Esophagus (tissue), 2 donors: ENCODE measurements around the gene TESK2. TPM values are rescaled to one million over a fixed set of nuclear protein-coding genes. Genes with fewer than 3 reads are reported as not detected.
A peak's percentile ranks its signal among the peaks of the same experiment; 100 is the strongest.

Source experiments
- H3K27ac ChIP-seq, 2 donors: one replicate each; pipeline ENCODE4 v1.5.1; 2013; ENCODE audit warnings: low read depth in 2 of 2, mild to moderate bottlenecking in 2 of 2, inconsistent platforms in 1 of 2, low read length in 1 of 2, moderate library complexity in 1 of 2
- H3K27me3 ChIP-seq, 2 donors: one replicate each; pipeline ENCODE4 v1.6.1; 2013; ENCODE audit warnings: low read length in 2 of 2, control low read depth in 1 of 2, mild to moderate bottlenecking in 1 of 2; ENCODE audit not compliant: insufficient read depth in 2 of 2, control insufficient read depth in 1 of 2
- H3K36me3 ChIP-seq, 2 donors: one replicate each; pipeline ENCODE4 v1.6.1; 2013; ENCODE audit warnings: low read length in 1 of 2; ENCODE audit not compliant: control insufficient read depth in 2 of 2, insufficient read depth in 2 of 2
- H3K4me1 ChIP-seq, 2 donors: one replicate each; pipeline ENCODE4 v1.6.1; 2013; ENCODE audit warnings: low read length in 1 of 2; ENCODE audit not compliant: control insufficient read depth in 2 of 2, insufficient read depth in 2 of 2
- H3K4me3 ChIP-seq, 2 donors: one replicate each; pipeline ENCODE4 v1.5.1; 2013; ENCODE audit warnings: low read length in 2 of 2, mild to moderate bottlenecking in 2 of 2, low read depth in 1 of 2, moderate library complexity in 1 of 2
- H3K9me3 ChIP-seq, 2 donors: one replicate each; pipeline ENCODE4 v1.6.1; 2013; ENCODE audit warnings: mild to moderate bottlenecking in 2 of 2, low read depth in 1 of 2, low read length in 1 of 2, moderate library complexity in 1 of 2; ENCODE audit not compliant: control insufficient read depth in 2 of 2, insufficient read depth in 1 of 2
- WGBS, 2 donors: extraction: QIAGEN DNeasy Blood & Tissue Kit; methylation state at CpG; one replicate each; pipeline ENCODE4 v1.1.7; 2013; 5-methylcytosine and 5-hydroxymethylcytosine counted together
- polyA plus RNA-seq, 2 donors: library from polyadenylated mRNA; stranded (reverse); fragments of 200-250 nt; gene quantifications; one replicate each; pipeline ENCODE4 v1.2.3, GENCODE V29; 2013
- donor health status: healthy with polysubstance abuse.
- donor health status: Bipolar disorder and iron deficiency.

Gene TESK2
- polyA plus RNA-seq, 2 donors, result 4.0 to 4.3 TPM

GRCh38 chr1:45430490-45430889 is 60.5 kb downstream of the TESK2 start:
- Histone ChIP-seq H3K36me3 (no peaks in the 10 kb centered on the region), H3K27me3 (no peaks in the 10 kb centered on the region), H3K27ac (no peak overlapping the region), H3K4me1 (no peaks in the 10 kb centered on the region), H3K9me3 (no peaks in the 10 kb centered on the region), H3K4me3 (no peak overlapping the region)
- WGBS, 2 donors, result 92 to 95% methylated on average over 5 of the region's 5 CpGs

GRCh38 chr1:45429561-45430159 is 61.3 kb downstream of the TESK2 start:
- Histone ChIP-seq H3K9me3 (no peaks in the 10 kb centered on the region), H3K4me1 (no peaks in the 10 kb centered on the region), H3K27me3 (no peaks in the 10 kb centered on the region), H3K36me3 (no peaks in the 10 kb centered on the region), H3K4me3 (no peak overlapping the region), H3K27ac (no peak overlapping the region)
- WGBS, 2 donors, result 62 to 74% methylated on average over 4 of the region's 4 CpGs

GRCh38 chr1:45423906-45424678 is 66.9 kb downstream of the TESK2 start:
- Histone ChIP-seq H3K27ac (no peak overlapping the region), H3K4me1 (no peaks in the 10 kb centered on the region), H3K36me3 (no peaks in the 10 kb centered on the region), H3K27me3 (no peaks in the 10 kb centered on the region), H3K9me3 (no peaks in the 10 kb centered on the region), H3K4me3 (no peak overlapping the region)
- 67 to 83% methylated on average over 4 of the region's 4 CpGs for WGBS, 2 donors

GRCh38 chr1:45421935-45422334 is 69.0 kb downstream of the TESK2 start:
- Histone ChIP-seq H3K9me3 (no peaks in the 10 kb centered on the region), H3K36me3 (no peaks in the 10 kb centered on the region), H3K27ac (no peak overlapping the region), H3K4me3 (no peak overlapping the region), H3K4me1 (no peaks in the 10 kb centered on the region), H3K27me3 (no peaks in the 10 kb centered on the region)
- WGBS, 2 donors, result 96 to 98% methylated on average over 2 of the region's 2 CpGs

GRCh38 chr1:45414746-45415145 is 76.2 kb downstream of the TESK2 start:
- H3K36me3 ChIP-seq, result no peaks in the 10 kb centered on the region
- 76 to 78% methylated on average over 6 of the region's 6 CpGs for WGBS, 2 donors
- no peak overlapping the region for H3K4me3 ChIP-seq
- H3K9me3 ChIP-seq, result no peaks in the 10 kb centered on the region
- H3K27ac ChIP-seq, result no peak overlapping the region
- H3K4me1 ChIP-seq, result peaks cover 0 to 4% of the 10 kb centered on the region in 2 donors
- H3K27me3 ChIP-seq, result no peaks in the 10 kb centered on the region

- WGBS, 2 donors, result 83% methylated on average over 2 of the region's 2 CpGs
- Histone ChIP-seq H3K27me3 (no peaks in the 10 kb centered on the region), H3K9me3 (no peaks in the 10 kb centered on the region), H3K27ac (no peak overlapping the region), H3K4me1 (peaks cover 0 to 4% of the 10 kb centered on the region in 2 donors), H3K36me3 (no peaks in the 10 kb centered on the region), H3K4me3 (no peak overlapping the region)
Observed at GRCh38 chr1:45412899-45413298, 78.1 kb downstream of the TESK2 start.

GRCh38 chr1:45411510-45411899 is 79.5 kb downstream of the TESK2 start:
- H3K9me3 ChIP-seq, result no peaks in the 10 kb centered on the region
- peaks cover 0 to 4% of the 10 kb centered on the region in 2 donors for H3K4me1 ChIP-seq
- WGBS, 2 donors, result 61 to 74% methylated on average over 3 of the region's 3 CpGs
- peak overlapping the region; percentile 71 to 92 for H3K27ac ChIP-seq
- H3K4me3 ChIP-seq, result no peak overlapping the region
- H3K27me3 ChIP-seq, result no peaks in the 10 kb centered on the region
- no peaks in the 10 kb centered on the region for H3K36me3 ChIP-seq

GRCh38 chr1:45410850-45411509 is 80.0 kb downstream of the TESK2 start:
- Histone ChIP-seq H3K4me3 (no peak overlapping the region), H3K9me3 (no peaks in the 10 kb centered on the region), H3K27ac (peak overlapping the region; percentile 71 to 92), H3K36me3 (no peaks in the 10 kb centered on the region), H3K4me1 (peaks cover 0 to 4% of the 10 kb centered on the region in 2 donors), H3K27me3 (no peaks in the 10 kb centered on the region)
- WGBS, 2 donors, result 77 to 78% methylated on average over 6 of the region's 6 CpGs

GRCh38 chr1:45409276-45409675 is 81.7 kb downstream of the TESK2 start:
- H3K27ac ChIP-seq, result no peak overlapping the region
- no peak overlapping the region for H3K4me3 ChIP-seq
- WGBS, 2 donors, result 77 to 81% methylated on average over 1 of the region's 1 CpG
- H3K36me3 ChIP-seq, result no peaks in the 10 kb centered on the region
- H3K27me3 ChIP-seq, result no peaks in the 10 kb centered on the region
- no peaks in the 10 kb centered on the region for H3K9me3 ChIP-seq
- H3K4me1 ChIP-seq, result peaks cover 0 to 4% of the 10 kb centered on the region in 2 donors
